K562 (cell line): Measurements from ENCODE around the gene SCUBE2.

Experiments used
- CTCF ChIP-seq, 3 experiments: IDR thresholded peaks in 2 of 3; conservative IDR thresholded peaks in 1 of 3; 2 replicates each; pipeline ENCODE4 v1.5.1; 2011 to 2012; ENCODE audit warnings: low read length in 3 of 3, mild to moderate bottlenecking in 3 of 3, control low read depth in 2 of 3, improper control_type of control experiment in 1 of 3, inconsistent platforms in 1 of 3, low read depth in 1 of 3, mixed read lengths in 1 of 3, moderate library complexity in 1 of 3; ENCODE audit not compliant: insufficient read depth in 2 of 3
- MAX ChIP-seq: sonication (generic); formaldehyde crosslinking; IDR thresholded peaks from 2 replicates; pipeline ENCODE4 v1.9.0; 2022; ENCODE audit warnings: mild to moderate bottlenecking, missing genetic modification reagents
- PCBP2 ChIP-seq: fragments of 200-400 bp; formaldehyde crosslinking; IDR thresholded peaks from 2 replicates; pipeline ENCODE4 v1.6.1; 2018; ENCODE audit warnings: low read length, low read depth, mild to moderate bottlenecking, moderate library complexity; ENCODE audit not compliant: poor library complexity, severe bottlenecking
- POLR2A ChIP-seq: fragments of 450-650 bp; conservative IDR thresholded peaks from 2 replicates; pipeline ENCODE4 v1.6.1; 2016
- PRDM10 ChIP-seq: fragments of 450-650 bp; IDR thresholded peaks from 2 replicates; pipeline ENCODE4 v1.6.1; 2018; ENCODE audit not compliant: partially characterized antibody
- TF ChIP-seq, protein P1 (sequence below), 2 experiments: fragments of 450-650 bp; formaldehyde crosslinking in 1 of 2; IDR thresholded peaks; 2 replicates each; pipeline versions ENCODE4 v1.4.0 to v1.6.1; 2014 to 2020; ENCODE audit warnings: mild to moderate bottlenecking in 2 of 2, borderline replicate concordance in 1 of 2, low read depth in 1 of 2

DNA sequence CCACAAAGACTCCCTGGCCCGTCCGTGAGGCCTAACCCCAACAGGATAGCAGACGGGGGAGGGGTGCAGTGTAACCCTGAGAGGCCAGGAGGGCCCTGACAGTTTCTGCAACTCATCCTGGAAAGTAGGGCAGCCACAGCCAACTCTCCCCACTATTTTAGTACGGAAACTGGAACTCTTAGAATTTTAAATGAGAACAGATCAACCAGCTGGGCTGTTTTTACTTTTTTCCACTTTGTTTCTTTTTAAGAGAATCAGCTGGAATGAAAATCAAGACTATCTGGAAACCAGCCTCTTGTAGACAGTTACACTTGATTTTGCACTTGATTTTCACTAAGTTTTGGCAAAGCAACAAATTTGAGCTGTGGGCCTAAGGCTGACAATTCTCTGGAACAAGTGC lies 44.9 kb downstream of the SCUBE2 start:
- TF ChIP-seq PCBP2 (no peak), MAX (no peak), POLR2A (no peak), CTCF (IDR thresholded peaks at IDR 0.05 in 2 of 3, conservative IDR thresholded peaks at IDR 0.05 in 1 of 3; ENCODE audit: insufficient read depth in 2 of 3, low read depth in 1 of 3, low read length in 3 of 3) (no peak), PRDM10 (no peak)
- TF ChIP-seq, protein P1, sequence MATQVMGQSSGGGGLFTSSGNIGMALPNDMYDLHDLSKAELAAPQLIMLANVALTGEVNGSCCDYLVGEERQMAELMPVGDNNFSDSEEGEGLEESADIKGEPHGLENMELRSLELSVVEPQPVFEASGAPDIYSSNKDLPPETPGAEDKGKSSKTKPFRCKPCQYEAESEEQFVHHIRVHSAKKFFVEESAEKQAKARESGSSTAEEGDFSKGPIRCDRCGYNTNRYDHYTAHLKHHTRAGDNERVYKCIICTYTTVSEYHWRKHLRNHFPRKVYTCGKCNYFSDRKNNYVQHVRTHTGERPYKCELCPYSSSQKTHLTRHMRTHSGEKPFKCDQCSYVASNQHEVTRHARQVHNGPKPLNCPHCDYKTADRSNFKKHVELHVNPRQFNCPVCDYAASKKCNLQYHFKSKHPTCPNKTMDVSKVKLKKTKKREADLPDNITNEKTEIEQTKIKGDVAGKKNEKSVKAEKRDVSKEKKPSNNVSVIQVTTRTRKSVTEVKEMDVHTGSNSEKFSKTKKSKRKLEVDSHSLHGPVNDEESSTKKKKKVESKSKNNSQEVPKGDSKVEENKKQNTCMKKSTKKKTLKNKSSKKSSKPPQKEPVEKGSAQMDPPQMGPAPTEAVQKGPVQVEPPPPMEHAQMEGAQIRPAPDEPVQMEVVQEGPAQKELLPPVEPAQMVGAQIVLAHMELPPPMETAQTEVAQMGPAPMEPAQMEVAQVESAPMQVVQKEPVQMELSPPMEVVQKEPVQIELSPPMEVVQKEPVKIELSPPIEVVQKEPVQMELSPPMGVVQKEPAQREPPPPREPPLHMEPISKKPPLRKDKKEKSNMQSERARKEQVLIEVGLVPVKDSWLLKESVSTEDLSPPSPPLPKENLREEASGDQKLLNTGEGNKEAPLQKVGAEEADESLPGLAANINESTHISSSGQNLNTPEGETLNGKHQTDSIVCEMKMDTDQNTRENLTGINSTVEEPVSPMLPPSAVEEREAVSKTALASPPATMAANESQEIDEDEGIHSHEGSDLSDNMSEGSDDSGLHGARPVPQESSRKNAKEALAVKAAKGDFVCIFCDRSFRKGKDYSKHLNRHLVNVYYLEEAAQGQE (IDR thresholded peaks at IDR 0.05; ENCODE audit: borderline replicate concordance): no peak
- TF ChIP-seq, protein P1 (CRISPR knock-in tag; IDR thresholded peaks at IDR 0.05; ENCODE audit: low read depth): no peak
